Mesenchymal stem cell (in vitro differentiated cells and primary cell): ENCODE results near the gene ATF7.

Experiments used
- DNase-seq: peaks from one replicate; pipeline ENCODE4 v3.0.0-alpha.2; 2013
- H2AFZ ChIP-seq: one replicate; pipeline ENCODE4 v1.6.1; 2013; ENCODE audit warnings: low read depth, mild to moderate bottlenecking, control low read depth, inconsistent platforms, low read length, moderate library complexity
- H2AK5ac ChIP-seq: 2 replicates; pipeline ENCODE4 v1.6.1; 2013; ENCODE audit warnings: low read length, moderate library complexity, mild to moderate bottlenecking, inconsistent platforms; ENCODE audit not compliant: severe bottlenecking
- H2BK120ac ChIP-seq: one replicate; pipeline ENCODE4 v1.6.1; 2013; ENCODE audit warnings: low read depth, mild to moderate bottlenecking, inconsistent platforms, low read length, moderate library complexity
- H2BK12ac ChIP-seq, 2 experiments: one replicate each; pipeline ENCODE4 v1.6.1; 2013; ENCODE audit warnings: inconsistent platforms in 2 of 2, low read length in 2 of 2, mild to moderate bottlenecking in 2 of 2, moderate library complexity in 2 of 2, control low read depth in 1 of 2
- H2BK15ac ChIP-seq: one replicate; pipeline ENCODE4 v1.6.1; 2013; ENCODE audit warnings: mild to moderate bottlenecking, low read depth, inconsistent platforms; ENCODE audit not compliant: poor library complexity, severe bottlenecking
- H2BK5ac ChIP-seq: 2 replicates; pipeline ENCODE4 v1.6.1; 2013; ENCODE audit warnings: low read depth, mild to moderate bottlenecking, low read length, control low read depth, inconsistent platforms; ENCODE audit not compliant: poor library complexity, severe bottlenecking
- H3K14ac ChIP-seq, 2 experiments: one replicate each; pipeline ENCODE4 v1.6.1; 2013; ENCODE audit warnings: inconsistent platforms in 2 of 2, low read length in 2 of 2, control low read depth in 1 of 2, mild to moderate bottlenecking in 1 of 2, moderate library complexity in 1 of 2
- H3K18ac ChIP-seq, 2 experiments: one replicate each; pipeline ENCODE4 v1.6.1; 2013; ENCODE audit warnings: inconsistent platforms in 2 of 2, low read length in 2 of 2, control low read depth in 1 of 2, low read depth in 1 of 2, mild to moderate bottlenecking in 1 of 2
- H3K23ac ChIP-seq, 2 experiments: one replicate each; pipeline ENCODE4 v1.6.1; 2013; ENCODE audit warnings: inconsistent platforms in 2 of 2, low read length in 2 of 2, mild to moderate bottlenecking in 2 of 2, moderate library complexity in 2 of 2, control low read depth in 1 of 2
- H3K27ac ChIP-seq: 2 replicates; pipeline ENCODE4 v1.5.1; 2013; ENCODE audit warnings: mild to moderate bottlenecking, moderate library complexity, low read length, control low read depth, inconsistent platforms; ENCODE audit not compliant: poor library complexity, severe bottlenecking
- H3K27me3 ChIP-seq, 2 experiments: 2 replicates each; pipeline versions ENCODE4 v1.6.1 to v1.7.0; 2013; ENCODE audit warnings: low read length in 2 of 2, mild to moderate bottlenecking in 2 of 2, moderate library complexity in 2 of 2, control low read depth in 1 of 2, inconsistent platforms in 1 of 2; ENCODE audit not compliant: control insufficient read depth in 1 of 2, insufficient read depth in 1 of 2
- H3K36me3 ChIP-seq, 2 experiments: 2 replicates each; pipeline versions ENCODE4 v1.6.1 to v1.7.0; 2013; ENCODE audit warnings: low read length in 2 of 2, control low read depth in 1 of 2, inconsistent platforms in 1 of 2, low read depth in 1 of 2, mild to moderate bottlenecking in 1 of 2; ENCODE audit not compliant: insufficient read depth in 2 of 2, control insufficient read depth in 1 of 2
- H3K4ac ChIP-seq, 2 experiments: one replicate each; pipeline ENCODE4 v1.6.1; 2013; ENCODE audit warnings: inconsistent platforms in 2 of 2, low read length in 2 of 2, mild to moderate bottlenecking in 2 of 2, moderate library complexity in 2 of 2, control low read depth in 1 of 2, low read depth in 1 of 2
- H3K4me1 ChIP-seq: 2 replicates; pipeline ENCODE4 v1.6.1; 2013; ENCODE audit warnings: low read depth, low read length, control low read depth; ENCODE audit not compliant: control insufficient read depth, insufficient read depth
- H3K4me2 ChIP-seq: 2 replicates; pipeline ENCODE4 v1.6.1; 2013; ENCODE audit warnings: low read length, mild to moderate bottlenecking, inconsistent platforms; ENCODE audit not compliant: poor library complexity, severe bottlenecking
- H3K4me3 ChIP-seq, 2 experiments: 2 replicates each; pipeline versions ENCODE4 v1.5.1 to v1.7.0; 2013; ENCODE audit warnings: low read length in 2 of 2, mild to moderate bottlenecking in 2 of 2, control low read depth in 1 of 2, low read depth in 1 of 2; ENCODE audit not compliant: insufficient read depth in 1 of 2
- H3K79me1 ChIP-seq: replicated peaks from 2 replicates; pipeline ENCODE4 v1.6.1; 2013; ENCODE audit warnings: mild to moderate bottlenecking, control low read depth, low read length, inconsistent platforms; ENCODE audit not compliant: poor library complexity, severe bottlenecking
- H3K9ac ChIP-seq: 2 replicates; pipeline ENCODE4 v1.7.0; 2013; ENCODE audit warnings: mild to moderate bottlenecking, low read length, moderate library complexity
- H3K9me3 ChIP-seq: 2 replicates; pipeline ENCODE4 v1.7.0; 2013; ENCODE audit warnings: mild to moderate bottlenecking, low read length; ENCODE audit not compliant: control insufficient read depth
- H4K8ac ChIP-seq: one replicate; pipeline ENCODE4 v1.6.1; 2013; ENCODE audit warnings: inconsistent platforms, mild to moderate bottlenecking, low read length, moderate library complexity
- H4K91ac ChIP-seq: one replicate; pipeline ENCODE4 v1.6.1; 2013; ENCODE audit warnings: mild to moderate bottlenecking, low read length, inconsistent platforms
- WGBS: methylation state at CpG from one replicate; pipeline ENCODE4 v1.1.7; 2013; ENCODE audit warnings: mixed read lengths; 5-methylcytosine and 5-hydroxymethylcytosine counted together

ATF7 gene

GRCh38 chr12:53472056-53472582 lies 154.1 kb downstream of the ATF7 start:
- H3K36me3 ChIP-seq, result peaks cover 43 to 98% of the 10 kb centered on the region in 2 experiments
- H3K9me3 ChIP-seq, result no peaks in the 10 kb centered on the region
- H2BK15ac ChIP-seq, result no peak overlapping the region
- H4K8ac ChIP-seq, result no peak overlapping the region
- H3K27ac ChIP-seq, result no peak overlapping the region
- no peak overlapping the region for H2BK5ac ChIP-seq
- H2BK12ac ChIP-seq, result no peak overlapping the region
- no peak overlapping the region for H3K4me3 ChIP-seq
- H4K91ac ChIP-seq, result no peak overlapping the region
- H2AFZ ChIP-seq, result no peak overlapping the region
- no peak overlapping the region for H3K14ac ChIP-seq
- no peaks in the 10 kb centered on the region for H3K27me3 ChIP-seq
- no peak overlapping the region for H3K23ac ChIP-seq
- H3K4me1 ChIP-seq, result peaks cover 3% of the 10 kb centered on the region
- H3K9ac ChIP-seq, result no peak overlapping the region
- 100% methylated on average over 1 of the region's 1 CpG for WGBS
- H3K79me1 ChIP-seq, result peaks cover 3% of the 10 kb centered on the region
- H3K4ac ChIP-seq, result no peak overlapping the region
- no peak overlapping the region for H2AK5ac ChIP-seq
- no peak overlapping the region for H3K4me2 ChIP-seq
- H2BK120ac ChIP-seq, result no peak overlapping the region
- DNase-seq, result no peak
- H3K18ac ChIP-seq, result no peak overlapping the region

DNA sequence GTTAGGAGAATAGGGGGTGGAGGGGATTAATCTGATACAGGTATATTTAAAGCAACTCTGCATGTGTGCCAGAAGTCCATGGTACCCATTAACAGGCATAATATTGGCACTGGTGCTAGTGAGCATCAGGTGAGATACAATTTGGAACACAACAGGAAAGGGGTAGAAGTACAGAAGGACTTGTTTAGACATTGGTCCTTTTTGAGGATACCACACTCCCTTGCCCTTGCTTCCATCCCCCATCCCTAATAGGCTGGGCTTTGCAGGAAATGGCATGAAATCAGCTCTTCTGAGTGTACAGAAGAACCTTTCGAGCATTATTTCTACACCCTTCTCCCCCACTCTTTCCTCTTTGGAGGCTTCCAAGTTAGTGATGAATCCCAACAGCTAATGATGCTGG lies 157.9 kb downstream of the ATF7 start:
- no peak overlapping the region for H3K27ac ChIP-seq
- H4K91ac ChIP-seq, result no peak overlapping the region
- DNase-seq, result no peak
- no peak overlapping the region for H3K4me2 ChIP-seq
- no peaks in the 10 kb centered on the region for H3K27me3 ChIP-seq
- 100% methylated on average over 1 of the region's 1 CpG for WGBS
- no peak overlapping the region for H3K18ac ChIP-seq
- H2AK5ac ChIP-seq, result no peak overlapping the region
- H3K23ac ChIP-seq, result no peak overlapping the region
- H3K9me3 ChIP-seq, result no peaks in the 10 kb centered on the region
- H4K8ac ChIP-seq, result no peak overlapping the region
- H2AFZ ChIP-seq, result no peak overlapping the region
- H3K4ac ChIP-seq, result no peak overlapping the region
- no peak overlapping the region for H2BK15ac ChIP-seq
- H3K4me3 ChIP-seq, result no peak overlapping the region
- peaks cover 2% of the 10 kb centered on the region for H3K79me1 ChIP-seq
- H3K9ac ChIP-seq, result peak overlapping the region; percentile 27
- H3K14ac ChIP-seq, result no peak overlapping the region
- H2BK5ac ChIP-seq, result no peak overlapping the region
- H2BK120ac ChIP-seq, result no peak overlapping the region
- H2BK12ac ChIP-seq, result no peak overlapping the region
- H3K4me1 ChIP-seq, result peaks cover 5% of the 10 kb centered on the region
- H3K36me3 ChIP-seq, result peaks cover 48 to 97% of the 10 kb centered on the region in 2 experiments

GRCh38 chr12:53467880-53468279 lies 158.3 kb downstream of the ATF7 start:
- Histone ChIP-seq H3K27ac (no peak overlapping the region), H4K91ac (no peak overlapping the region), H3K4ac (no peak overlapping the region), H3K4me1 (peaks cover 5% of the 10 kb centered on the region), H2AFZ (no peak overlapping the region), H3K4me2 (no peak overlapping the region), H3K14ac (no peak overlapping the region), H3K9me3 (no peaks in the 10 kb centered on the region), H2BK120ac (no peak overlapping the region), H3K23ac (no peak overlapping the region), H3K9ac (peak overlapping the region; percentile 27), H4K8ac (no peak overlapping the region), H3K79me1 (peaks cover 3% of the 10 kb centered on the region), H3K4me3 (no peak overlapping the region), H3K27me3 (no peaks in the 10 kb centered on the region), H2AK5ac (no peak overlapping the region), H3K36me3 (peaks cover 50 to 98% of the 10 kb centered on the region in 2 experiments), H2BK12ac (no peak overlapping the region), H3K18ac (no peak overlapping the region), H2BK5ac (no peak overlapping the region), H2BK15ac (no peak overlapping the region)
- WGBS, result 100% methylated on average over 2 of the region's 2 CpGs
- no peak for DNase-seq

- Histone ChIP-seq H3K36me3 (peaks cover 55 to 98% of the 10 kb centered on the region in 2 experiments), H2BK120ac (no peak overlapping the region), H2AK5ac (no peak overlapping the region), H3K18ac (no peak overlapping the region), H2BK5ac (no peak overlapping the region), H2BK15ac (no peak overlapping the region), H3K23ac (no peak overlapping the region), H3K27ac (no peak overlapping the region), H4K91ac (no peak overlapping the region), H3K14ac (no peak overlapping the region), H3K9ac (no peak overlapping the region), H2AFZ (no peak overlapping the region), H3K4me1 (peaks cover 5% of the 10 kb centered on the region), H4K8ac (no peak overlapping the region), H3K4ac (no peak overlapping the region), H3K79me1 (peaks cover 3% of the 10 kb centered on the region), H2BK12ac (no peak overlapping the region), H3K27me3 (no peaks in the 10 kb centered on the region), H3K4me2 (no peak overlapping the region), H3K4me3 (no peak overlapping the region), H3K9me3 (no peaks in the 10 kb centered on the region)
- no peak for DNase-seq
- 95% methylated on average over 5 of the region's 5 CpGs for WGBS
Observed at GRCh38 chr12:53467082-53467481, 159.1 kb downstream of the ATF7 start.
